CD4-positive, CD25-positive, alpha-beta regulatory T cell (primary cell): ENCODE data around the gene DGKZ. TPM values are rescaled to one million over a fixed set of nuclear protein-coding genes. Genes with fewer than 3 reads are reported as not detected.

Source experiments
- ATAC-seq, 2 donors: fragments of 150-1000 bp; cut with Tn5 transposase; one replicate each; pipeline ENCODE4 v1.10.0; 2021; ENCODE audit warnings: low read depth in 2 of 2, moderate number of reproducible peaks in 2 of 2, moderate library complexity in 1 of 2
- DNase-seq, 3 donors: peaks; one replicate each; pipeline versions ENCODE4 v3.0.0 to v3.0.0-alpha.2; 2012 to 2022; ENCODE audit warnings: mixed read lengths in 1 of 3
- H3K27ac ChIP-seq: one replicate; pipeline ENCODE4 v1.7.0; 2013; ENCODE audit warnings: mild to moderate bottlenecking, low read length; ENCODE audit not compliant: insufficient read depth, poor library complexity, severe bottlenecking
- H3K27me3 ChIP-seq: one replicate; pipeline ENCODE4 v1.7.0; 2013; ENCODE audit warnings: low read length; ENCODE audit not compliant: control insufficient read depth, insufficient read depth
- H3K36me3 ChIP-seq: one replicate; pipeline ENCODE4 v1.7.0; 2013; ENCODE audit warnings: mild to moderate bottlenecking, low read length, moderate library complexity; ENCODE audit not compliant: control insufficient read depth, insufficient read depth
- H3K4me1 ChIP-seq: 2 replicates; pipeline ENCODE4 v1.7.0; 2013; ENCODE audit warnings: mild to moderate bottlenecking, low read length; ENCODE audit not compliant: insufficient read depth, control insufficient read depth, poor library complexity, severe bottlenecking
- H3K4me3 ChIP-seq: one replicate; pipeline ENCODE4 v1.7.0; 2013; ENCODE audit warnings: low read depth, mild to moderate bottlenecking, low read length, moderate library complexity
- H3K9me3 ChIP-seq, 2 experiments: 1 replicate in 1 of 2; 2 replicates in 1 of 2; pipeline ENCODE4 v1.7.0; 2013; ENCODE audit warnings: low read length in 2 of 2, mild to moderate bottlenecking in 1 of 2, moderate library complexity in 1 of 2; ENCODE audit not compliant: control insufficient read depth in 2 of 2
- H3K27ac Mint-ChIP-seq, 3 donors: one replicate each; pipeline ENCODE4 v1.8.0; 2020 to 2022; ENCODE audit warnings: mild to moderate bottlenecking in 3 of 3, mixed read lengths in 3 of 3, moderate library complexity in 2 of 3
- H3K27me3 Mint-ChIP-seq: one replicate; pipeline ENCODE4 v1.8.0; 2022; ENCODE audit warnings: mild to moderate bottlenecking, mixed read lengths
- H3K36me3 Mint-ChIP-seq: one replicate; pipeline ENCODE4 v1.8.0; 2020; ENCODE audit warnings: mixed read lengths
- H3K4me1 Mint-ChIP-seq, 4 donors: one replicate each; pipeline ENCODE4 v1.8.0; 2020 to 2022; ENCODE audit warnings: mixed read lengths in 4 of 4, mild to moderate bottlenecking in 1 of 4
- H3K4me3 Mint-ChIP-seq, 4 donors: one replicate each; pipeline ENCODE4 v1.8.0; 2020 to 2022; ENCODE audit warnings: mild to moderate bottlenecking in 4 of 4, mixed read lengths in 4 of 4, moderate library complexity in 3 of 4
- H3K9me3 Mint-ChIP-seq, 7 donors: one replicate each; pipeline ENCODE4 v1.8.0; 2020 to 2022; ENCODE audit warnings: mixed read lengths in 7 of 7, mild to moderate bottlenecking in 3 of 7, moderate library complexity in 2 of 7
- polyA plus RNA-seq, 4 donors: library from polyadenylated mRNA; unstranded; fragments of 300-500 nt; fragmentation: Illumina TruSeq; gene quantifications; one replicate each; pipeline ENCODE4 v1.2.3, GENCODE V29; 2021
- total RNA-seq: library from RNA; stranded (reverse); gene quantifications from one replicate; pipeline ENCODE4 v1.2.3, GENCODE V29; 2022

DGKZ gene
- total and polyA plus RNA-seq, 5 donors from 2014 or later = 36.6 to 234 (median 46.3) TPM

DNA sequence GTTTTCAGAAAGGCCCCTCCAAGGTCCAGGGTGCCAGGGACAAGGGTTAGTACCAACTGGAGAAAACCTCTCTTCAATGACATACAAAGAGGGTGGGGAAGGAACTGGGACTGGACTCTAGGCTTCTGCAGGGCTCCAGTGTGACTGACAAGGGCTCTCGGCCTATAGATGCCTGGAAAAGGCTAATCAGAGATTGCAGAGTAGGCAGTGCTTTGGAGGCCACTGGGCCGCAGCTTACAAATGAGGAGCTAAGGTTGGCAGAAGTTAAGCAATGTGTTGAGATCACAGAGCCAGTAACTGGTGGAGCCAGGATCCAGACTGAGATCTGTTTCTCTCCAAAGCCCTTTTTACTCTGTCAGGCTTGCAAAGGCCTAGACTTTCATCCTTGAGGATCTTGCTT is 7.4 kb upstream of the DGKZ start:
- peaks cover 0 to 77% (median 34%) of the 10 kb centered on the region in 4 donors for H3K4me1 Mint-ChIP-seq
- peaks cover 24% of the 10 kb centered on the region for H3K27me3 Mint-ChIP-seq
- Histone ChIP-seq H3K9me3 (no peaks in the 10 kb centered on the region), H3K4me3 (no peak overlapping the region), H3K27ac (no peak overlapping the region), H3K4me1 (peaks cover 19% of the 10 kb centered on the region), H3K27me3 (no peaks in the 10 kb centered on the region), H3K36me3 (no peaks in the 10 kb centered on the region)
- peak overlapping the region in 1 of 4 donors; percentile 47 for H3K4me3 Mint-ChIP-seq
- peaks cover 4% of the 10 kb centered on the region for H3K36me3 Mint-ChIP-seq
- ATAC-seq (no peak), DNase-seq (no peak)
- peak overlapping the region; percentile 28 to 84 (median 77) for H3K27ac Mint-ChIP-seq
- H3K9me3 Mint-ChIP-seq = peaks cover 0 to 2% (median 0%) of the 10 kb centered on the region in 7 donors

DNA sequence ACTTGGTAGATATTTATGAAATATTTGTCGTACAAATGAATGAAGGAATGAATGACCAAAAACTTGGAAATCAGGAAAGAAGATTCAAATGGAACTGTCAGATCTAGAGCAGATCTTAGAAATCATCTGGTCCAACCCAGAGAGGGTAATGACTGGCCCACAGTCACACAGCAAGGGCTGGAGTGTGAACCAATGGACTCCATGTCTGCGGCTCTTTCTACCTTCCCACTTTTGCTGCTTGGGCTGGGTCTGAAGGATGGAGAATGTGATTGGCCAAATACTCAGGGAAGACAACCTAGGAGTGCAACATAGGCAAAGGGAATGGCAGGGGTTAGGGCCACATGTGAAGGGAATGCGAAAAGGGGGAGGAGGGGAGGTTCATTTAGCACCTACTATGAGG is 5.8 kb upstream of the DGKZ start:
- Mint-ChIP-seq H3K27ac (peak overlapping the region; percentile 70 to 92 (median 79)), H3K27me3 (peaks cover 17% of the 10 kb centered on the region), H3K36me3 (no peaks in the 10 kb centered on the region), H3K4me1 (peaks cover 0 to 82% (median 42%) of the 10 kb centered on the region in 4 donors), H3K9me3 (peaks cover 0 to 2% (median 0%) of the 10 kb centered on the region in 7 donors), H3K4me3 (peak overlapping the region in 1 of 4 donors; percentile 53)
- Histone ChIP-seq H3K4me3 (no peak overlapping the region), H3K27ac (no peak overlapping the region), H3K4me1 (peaks cover 36% of the 10 kb centered on the region), H3K36me3 (no peaks in the 10 kb centered on the region), H3K9me3 (no peaks in the 10 kb centered on the region), H3K27me3 (no peaks in the 10 kb centered on the region)
- DNase-seq (no peak), ATAC-seq (no peak)

DNA sequence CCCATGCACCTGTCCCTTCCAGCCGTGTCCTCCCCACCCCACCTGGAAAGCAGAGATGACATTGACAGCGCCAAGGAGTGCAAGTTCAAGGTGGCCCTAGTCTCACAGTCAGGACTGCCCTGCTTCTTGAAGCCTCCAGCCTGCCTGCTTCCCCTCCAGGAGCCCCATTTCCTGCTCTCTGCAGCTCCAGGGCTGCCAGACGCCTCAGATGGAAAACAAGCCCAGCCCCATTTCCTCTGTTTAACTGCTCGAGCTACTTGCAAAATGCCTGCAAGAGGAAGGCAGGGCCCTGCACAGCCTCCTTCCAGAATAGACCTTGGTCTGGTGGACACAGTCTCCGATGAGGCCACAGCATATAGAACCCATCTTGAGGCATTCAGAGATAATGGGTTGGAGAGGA is 5.0 kb upstream of the DGKZ start:
- H3K4me1 Mint-ChIP-seq = peaks cover 0 to 85% (median 47%) of the 10 kb centered on the region in 4 donors
- Histone ChIP-seq H3K9me3 (no peaks in the 10 kb centered on the region), H3K27me3 (no peaks in the 10 kb centered on the region), H3K36me3 (no peaks in the 10 kb centered on the region), H3K4me1 (peaks cover 42% of the 10 kb centered on the region), H3K4me3 (peak overlapping the region; percentile 19), H3K27ac (peak overlapping the region; percentile 15)
- peak overlapping the region in 3 of 4 donors; percentile 52 to 62 (median 60) for H3K4me3 Mint-ChIP-seq
- peak in 2 of 3 donors; percentile 25 to 70 for DNase-seq
- no peaks in the 10 kb centered on the region for H3K36me3 Mint-ChIP-seq
- H3K27me3 Mint-ChIP-seq = peaks cover 23% of the 10 kb centered on the region
- H3K27ac Mint-ChIP-seq = peak overlapping the region; percentile 79 to 92 (median 81)
- H3K9me3 Mint-ChIP-seq = peaks cover 0 to 2% (median 0%) of the 10 kb centered on the region in 7 donors
- no peak for ATAC-seq

DNA sequence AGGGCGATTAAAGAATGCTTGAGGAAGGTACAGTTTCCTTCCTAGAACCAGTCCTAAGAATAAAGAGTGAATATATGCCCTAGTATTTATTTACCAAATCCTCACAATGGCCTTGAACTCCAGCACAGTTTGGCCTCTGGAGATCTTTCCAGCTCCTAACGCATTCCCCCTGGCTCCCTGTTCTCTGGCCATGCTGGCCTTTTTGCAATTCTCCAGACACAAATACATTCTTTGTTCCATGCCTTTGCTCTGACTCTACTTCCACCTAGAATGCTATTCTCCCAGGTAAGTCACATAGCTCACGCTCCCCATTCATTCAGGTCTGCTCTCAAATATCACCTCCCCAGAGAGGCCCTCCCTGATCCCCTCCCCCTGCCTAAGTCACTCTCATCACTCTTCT is 3.7 kb upstream of the DGKZ start:
- H3K9me3 ChIP-seq = no peaks in the 10 kb centered on the region
- H3K9me3 Mint-ChIP-seq = peaks cover 0 to 2% (median 0%) of the 10 kb centered on the region in 7 donors
- no peak overlapping the region for H3K4me3 ChIP-seq
- peaks cover 26% of the 10 kb centered on the region for H3K27me3 Mint-ChIP-seq
- peaks cover 46% of the 10 kb centered on the region for H3K4me1 ChIP-seq
- no peak for DNase-seq
- H3K36me3 ChIP-seq = no peaks in the 10 kb centered on the region
- no peaks in the 10 kb centered on the region for H3K27me3 ChIP-seq
- H3K4me3 Mint-ChIP-seq = peak overlapping the region in 3 of 4 donors; percentile 15 to 92 (median 47)
- H3K36me3 Mint-ChIP-seq = no peaks in the 10 kb centered on the region
- H3K4me1 Mint-ChIP-seq = peaks cover 0 to 77% (median 47%) of the 10 kb centered on the region in 4 donors
- no peak overlapping the region for H3K27ac ChIP-seq
- H3K27ac Mint-ChIP-seq = peak overlapping the region; percentile 65 to 79 (median 68)
- ATAC-seq = no peak

DNA sequence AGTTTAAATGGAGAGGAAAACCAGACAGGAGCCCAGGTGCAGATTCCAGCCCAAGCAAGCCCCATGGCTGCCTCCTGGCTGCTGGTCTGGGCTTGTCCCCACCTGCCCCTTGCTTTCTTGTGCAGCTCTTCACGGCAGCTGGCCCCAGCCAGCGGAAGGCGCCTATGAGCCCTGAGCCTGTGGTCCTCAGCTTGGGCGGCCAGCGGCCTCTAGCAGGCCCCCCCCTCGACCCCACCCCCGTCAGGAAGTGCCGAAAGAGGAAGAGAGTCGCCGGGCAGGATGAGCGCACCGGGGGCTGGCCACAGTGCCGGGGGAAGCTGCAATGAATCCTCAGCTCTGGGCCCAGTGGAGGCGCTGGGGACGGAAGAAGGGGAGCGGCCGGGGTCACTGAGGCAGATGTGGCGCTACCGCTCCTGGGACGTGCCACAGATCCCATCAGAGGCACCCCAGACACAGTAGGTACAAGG is 2.1 kb upstream of the DGKZ start:
- H3K4me3 Mint-ChIP-seq = peak overlapping the region; percentile 91 to 93 (median 92)
- peak overlapping the region; percentile 79 to 93 (median 89) for H3K27ac Mint-ChIP-seq
- Histone ChIP-seq H3K4me1 (peaks cover 63% of the 10 kb centered on the region), H3K27ac (peak overlapping the region; percentile 30), H3K9me3 (no peaks in the 10 kb centered on the region), H3K27me3 (no peaks in the 10 kb centered on the region), H3K36me3 (no peaks in the 10 kb centered on the region), H3K4me3 (peak overlapping the region; percentile 88)
- ATAC-seq (no peak), DNase-seq (peak in 2 of 3 donors; percentile 16 to 48)
- peaks cover 27% of the 10 kb centered on the region for H3K27me3 Mint-ChIP-seq
- H3K36me3 Mint-ChIP-seq = peaks cover 10% of the 10 kb centered on the region
- H3K4me1 Mint-ChIP-seq = peaks cover 0 to 83% (median 58%) of the 10 kb centered on the region in 4 donors
- peaks cover 0 to 2% (median 0%) of the 10 kb centered on the region in 7 donors for H3K9me3 Mint-ChIP-seq

DNA sequence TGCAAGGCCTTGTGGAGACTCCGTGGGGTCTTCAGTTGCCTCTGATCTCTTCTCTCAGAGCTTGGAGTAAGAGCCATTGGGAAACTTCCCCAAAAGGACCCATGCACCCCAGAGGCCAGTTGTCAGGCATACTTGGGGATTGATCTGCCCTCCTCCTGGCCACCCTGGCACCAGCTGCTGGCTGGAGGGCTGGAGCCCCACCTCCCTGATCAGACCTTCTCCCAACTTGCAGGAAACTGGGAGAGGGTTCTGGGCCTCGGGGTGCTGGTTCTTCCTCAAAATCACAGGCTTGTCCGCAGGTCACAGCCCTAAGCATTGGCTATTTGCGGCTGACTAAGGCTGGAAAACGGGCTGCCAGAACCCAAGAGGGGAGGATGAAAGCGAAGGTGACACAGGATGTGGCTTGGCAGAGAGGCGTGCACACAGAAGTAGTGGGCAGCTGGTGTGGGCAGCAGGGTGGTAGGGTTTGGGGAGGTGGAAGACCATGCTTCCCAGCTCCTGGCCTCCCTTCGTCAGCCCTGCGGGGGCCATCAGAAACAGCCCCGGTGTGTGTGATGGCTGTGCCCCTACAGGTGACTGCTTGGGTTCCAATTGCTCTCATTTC is 1.3 kb upstream of the DGKZ start:
- peaks cover 3% of the 10 kb centered on the region for H3K36me3 ChIP-seq
- H3K27me3 ChIP-seq = no peaks in the 10 kb centered on the region
- H3K4me1 Mint-ChIP-seq = peaks cover 0 to 83% (median 58%) of the 10 kb centered on the region in 4 donors
- H3K27ac ChIP-seq = peak overlapping the region; percentile 24
- peak in 2 of 3 donors; percentile 34 to 69 for DNase-seq
- H3K27ac Mint-ChIP-seq = peak overlapping the region; percentile 57 to 92 (median 79)
- H3K4me3 Mint-ChIP-seq = peak overlapping the region; percentile 91 to 93 (median 92)
- peak overlapping the region; percentile 88 for H3K4me3 ChIP-seq
- peaks cover 10% of the 10 kb centered on the region for H3K36me3 Mint-ChIP-seq
- peaks cover 27% of the 10 kb centered on the region for H3K27me3 Mint-ChIP-seq
- H3K9me3 ChIP-seq = no peaks in the 10 kb centered on the region
- peaks cover 71% of the 10 kb centered on the region for H3K4me1 ChIP-seq
- H3K9me3 Mint-ChIP-seq = peaks cover 0 to 2% (median 0%) of the 10 kb centered on the region in 7 donors
- no peak for ATAC-seq

DNA sequence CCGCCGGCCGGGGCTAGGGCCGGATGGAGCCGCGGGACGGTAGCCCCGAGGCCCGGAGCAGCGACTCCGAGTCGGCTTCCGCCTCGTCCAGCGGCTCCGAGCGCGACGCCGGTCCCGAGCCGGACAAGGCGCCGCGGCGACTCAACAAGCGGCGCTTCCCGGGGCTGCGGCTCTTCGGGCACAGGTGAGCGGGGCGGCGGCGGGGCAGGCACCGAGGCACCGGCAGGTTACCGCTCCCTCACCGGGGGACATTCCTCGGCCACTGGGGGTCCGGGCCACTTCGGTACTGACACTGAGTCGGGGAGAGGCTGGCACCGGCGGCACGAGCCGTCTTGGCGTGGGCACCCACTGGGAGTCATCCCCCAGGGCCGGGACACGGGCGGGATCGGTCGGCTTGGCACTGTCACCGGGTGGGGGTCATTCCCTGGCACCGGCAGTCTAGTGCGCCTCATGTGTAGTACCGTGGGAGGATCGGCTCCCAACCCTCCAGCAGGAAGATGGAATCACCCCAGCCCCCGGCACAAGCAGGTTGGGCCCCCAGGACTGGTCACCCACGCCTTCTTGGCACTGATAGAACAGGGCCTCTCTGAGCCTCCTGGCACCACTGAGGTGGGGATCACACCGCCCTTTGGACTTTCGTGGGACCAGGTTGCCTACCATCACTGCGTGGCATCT is 511 bp downstream of the DGKZ start:
- H3K27me3 ChIP-seq = no peaks in the 10 kb centered on the region
- H3K4me3 ChIP-seq = peak overlapping the region; percentile 92
- no peaks in the 10 kb centered on the region for H3K9me3 ChIP-seq
- Mint-ChIP-seq H3K36me3 (peaks cover 12% of the 10 kb centered on the region), H3K27ac (peak overlapping the region; percentile 88 to 97 (median 92)), H3K4me3 (peak overlapping the region; percentile 92 to 99 (median 96)), H3K4me1 (peaks cover 3 to 83% (median 55%) of the 10 kb centered on the region in 4 donors), H3K9me3 (peaks cover 0 to 2% (median 0%) of the 10 kb centered on the region in 7 donors), H3K27me3 (peaks cover 25% of the 10 kb centered on the region)
- peak overlapping the region; percentile 73 for H3K27ac ChIP-seq
- peaks cover 7% of the 10 kb centered on the region for H3K36me3 ChIP-seq
- H3K4me1 ChIP-seq = peaks cover 72% of the 10 kb centered on the region
- DNase-seq = no peak
- no peak for ATAC-seq
